ENCODE results near the gene LRPPRC.

Gene LRPPRC

DNA sequence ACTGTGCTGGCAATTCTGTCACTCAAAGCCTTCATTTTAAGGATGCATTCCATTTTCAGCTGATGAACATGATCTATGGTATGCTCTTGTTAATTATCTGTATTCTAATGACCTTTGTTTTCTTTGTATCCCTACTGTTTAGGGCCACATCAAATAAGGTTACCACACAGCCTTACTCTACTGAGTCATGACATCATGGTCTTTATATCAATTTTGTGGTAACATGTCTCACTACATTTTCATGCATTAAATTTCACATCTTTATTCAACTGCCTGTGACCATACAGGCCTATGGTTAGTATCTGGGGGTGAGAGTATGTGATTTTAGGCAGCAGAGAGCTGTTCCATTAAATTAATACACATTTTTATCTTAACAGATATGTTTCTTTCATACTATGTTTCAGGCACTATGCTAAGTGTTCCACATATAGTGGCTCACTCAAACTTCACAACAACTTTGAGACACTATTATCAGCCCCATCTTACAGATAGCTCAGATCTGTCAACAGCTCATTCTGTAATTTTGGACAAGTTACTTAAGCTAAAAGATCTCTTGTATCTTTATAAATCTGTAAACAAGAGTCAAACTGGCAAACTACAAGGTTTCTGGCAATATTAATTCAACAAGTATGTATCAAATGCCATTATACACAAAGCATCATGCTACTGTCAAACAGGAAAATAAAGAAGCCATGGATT, 18.0 kb downstream of the LRPPRC start:
- no peak overlapping the region for H3K4me3 ChIP-seq (replicated peaks; ENCODE audit: insufficient read depth, low read length)
- DNase-seq (ENCODE audit: low read depth in 1 of 2, low spot score in 1 of 2) = no peak
- H3K27me3 ChIP-seq (ENCODE audit: insufficient read depth, poor library complexity, severe bottlenecking) = no peaks in the 10 kb centered on the region
- TF ChIP-seq POLR2AphosphoS5 (IDR thresholded peaks at IDR 0.05; ENCODE audit: low read depth) = no peak
- no peak for TF ChIP-seq GABPA (IDR thresholded peaks at IDR 0.05; ENCODE audit: low read depth)
- TF ChIP-seq SPI1 (IDR thresholded peaks at IDR 0.05; ENCODE audit: borderline replicate concordance, low read depth) = no peak
- TF ChIP-seq, protein P1, sequence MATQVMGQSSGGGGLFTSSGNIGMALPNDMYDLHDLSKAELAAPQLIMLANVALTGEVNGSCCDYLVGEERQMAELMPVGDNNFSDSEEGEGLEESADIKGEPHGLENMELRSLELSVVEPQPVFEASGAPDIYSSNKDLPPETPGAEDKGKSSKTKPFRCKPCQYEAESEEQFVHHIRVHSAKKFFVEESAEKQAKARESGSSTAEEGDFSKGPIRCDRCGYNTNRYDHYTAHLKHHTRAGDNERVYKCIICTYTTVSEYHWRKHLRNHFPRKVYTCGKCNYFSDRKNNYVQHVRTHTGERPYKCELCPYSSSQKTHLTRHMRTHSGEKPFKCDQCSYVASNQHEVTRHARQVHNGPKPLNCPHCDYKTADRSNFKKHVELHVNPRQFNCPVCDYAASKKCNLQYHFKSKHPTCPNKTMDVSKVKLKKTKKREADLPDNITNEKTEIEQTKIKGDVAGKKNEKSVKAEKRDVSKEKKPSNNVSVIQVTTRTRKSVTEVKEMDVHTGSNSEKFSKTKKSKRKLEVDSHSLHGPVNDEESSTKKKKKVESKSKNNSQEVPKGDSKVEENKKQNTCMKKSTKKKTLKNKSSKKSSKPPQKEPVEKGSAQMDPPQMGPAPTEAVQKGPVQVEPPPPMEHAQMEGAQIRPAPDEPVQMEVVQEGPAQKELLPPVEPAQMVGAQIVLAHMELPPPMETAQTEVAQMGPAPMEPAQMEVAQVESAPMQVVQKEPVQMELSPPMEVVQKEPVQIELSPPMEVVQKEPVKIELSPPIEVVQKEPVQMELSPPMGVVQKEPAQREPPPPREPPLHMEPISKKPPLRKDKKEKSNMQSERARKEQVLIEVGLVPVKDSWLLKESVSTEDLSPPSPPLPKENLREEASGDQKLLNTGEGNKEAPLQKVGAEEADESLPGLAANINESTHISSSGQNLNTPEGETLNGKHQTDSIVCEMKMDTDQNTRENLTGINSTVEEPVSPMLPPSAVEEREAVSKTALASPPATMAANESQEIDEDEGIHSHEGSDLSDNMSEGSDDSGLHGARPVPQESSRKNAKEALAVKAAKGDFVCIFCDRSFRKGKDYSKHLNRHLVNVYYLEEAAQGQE (IDR thresholded peaks at IDR 0.05; ENCODE audit: insufficient replicate concordance, low read depth) = no peak
- no peak overlapping the region for H3K27ac ChIP-seq (replicated peaks)

DNA sequence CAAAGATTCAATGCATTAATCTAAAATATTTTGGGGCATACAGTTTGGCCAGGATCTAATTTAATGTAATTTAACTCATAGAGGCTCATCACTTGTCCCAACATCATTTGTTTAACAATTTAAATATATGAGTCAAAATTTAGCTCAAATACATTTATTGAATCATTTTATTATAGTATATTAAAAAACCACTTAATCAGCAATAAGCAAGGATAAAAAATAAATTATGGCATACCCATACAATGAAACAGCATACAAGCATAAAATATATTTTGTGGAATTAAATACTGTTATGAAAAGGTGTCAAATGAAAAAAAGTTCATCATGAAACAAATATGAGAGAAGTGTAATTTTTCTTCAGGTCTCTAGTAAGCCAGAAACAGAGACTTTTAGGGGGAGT, 34.9 kb downstream of the LRPPRC start:
- Histone ChIP-seq H3K4me3 (replicated peaks; ENCODE audit: insufficient read depth, low read length) (no peak overlapping the region), H3K27ac (replicated peaks) (no peak overlapping the region), H3K27me3 (ENCODE audit: insufficient read depth, poor library complexity, severe bottlenecking) (no peaks in the 10 kb centered on the region)
- no peak for DNase-seq (ENCODE audit: low read depth in 1 of 2, low spot score in 1 of 2)
- TF ChIP-seq POLR2AphosphoS5 (IDR thresholded peaks at IDR 0.05; ENCODE audit: low read depth) (no peak), GABPA (IDR thresholded peaks at IDR 0.05; ENCODE audit: low read depth) (no peak), SPI1 (IDR thresholded peaks at IDR 0.05; ENCODE audit: borderline replicate concordance, low read depth) (no peak)
- TF ChIP-seq, protein P1 (IDR thresholded peaks at IDR 0.05; ENCODE audit: insufficient replicate concordance, low read depth) = no peak
- TF ChIP-seq, protein P2, sequence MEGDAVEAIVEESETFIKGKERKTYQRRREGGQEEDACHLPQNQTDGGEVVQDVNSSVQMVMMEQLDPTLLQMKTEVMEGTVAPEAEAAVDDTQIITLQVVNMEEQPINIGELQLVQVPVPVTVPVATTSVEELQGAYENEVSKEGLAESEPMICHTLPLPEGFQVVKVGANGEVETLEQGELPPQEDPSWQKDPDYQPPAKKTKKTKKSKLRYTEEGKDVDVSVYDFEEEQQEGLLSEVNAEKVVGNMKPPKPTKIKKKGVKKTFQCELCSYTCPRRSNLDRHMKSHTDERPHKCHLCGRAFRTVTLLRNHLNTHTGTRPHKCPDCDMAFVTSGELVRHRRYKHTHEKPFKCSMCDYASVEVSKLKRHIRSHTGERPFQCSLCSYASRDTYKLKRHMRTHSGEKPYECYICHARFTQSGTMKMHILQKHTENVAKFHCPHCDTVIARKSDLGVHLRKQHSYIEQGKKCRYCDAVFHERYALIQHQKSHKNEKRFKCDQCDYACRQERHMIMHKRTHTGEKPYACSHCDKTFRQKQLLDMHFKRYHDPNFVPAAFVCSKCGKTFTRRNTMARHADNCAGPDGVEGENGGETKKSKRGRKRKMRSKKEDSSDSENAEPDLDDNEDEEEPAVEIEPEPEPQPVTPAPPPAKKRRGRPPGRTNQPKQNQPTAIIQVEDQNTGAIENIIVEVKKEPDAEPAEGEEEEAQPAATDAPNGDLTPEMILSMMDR (IDR thresholded peaks at IDR 0.05; ENCODE audit: insufficient read depth, low read length) = no peak

DNA sequence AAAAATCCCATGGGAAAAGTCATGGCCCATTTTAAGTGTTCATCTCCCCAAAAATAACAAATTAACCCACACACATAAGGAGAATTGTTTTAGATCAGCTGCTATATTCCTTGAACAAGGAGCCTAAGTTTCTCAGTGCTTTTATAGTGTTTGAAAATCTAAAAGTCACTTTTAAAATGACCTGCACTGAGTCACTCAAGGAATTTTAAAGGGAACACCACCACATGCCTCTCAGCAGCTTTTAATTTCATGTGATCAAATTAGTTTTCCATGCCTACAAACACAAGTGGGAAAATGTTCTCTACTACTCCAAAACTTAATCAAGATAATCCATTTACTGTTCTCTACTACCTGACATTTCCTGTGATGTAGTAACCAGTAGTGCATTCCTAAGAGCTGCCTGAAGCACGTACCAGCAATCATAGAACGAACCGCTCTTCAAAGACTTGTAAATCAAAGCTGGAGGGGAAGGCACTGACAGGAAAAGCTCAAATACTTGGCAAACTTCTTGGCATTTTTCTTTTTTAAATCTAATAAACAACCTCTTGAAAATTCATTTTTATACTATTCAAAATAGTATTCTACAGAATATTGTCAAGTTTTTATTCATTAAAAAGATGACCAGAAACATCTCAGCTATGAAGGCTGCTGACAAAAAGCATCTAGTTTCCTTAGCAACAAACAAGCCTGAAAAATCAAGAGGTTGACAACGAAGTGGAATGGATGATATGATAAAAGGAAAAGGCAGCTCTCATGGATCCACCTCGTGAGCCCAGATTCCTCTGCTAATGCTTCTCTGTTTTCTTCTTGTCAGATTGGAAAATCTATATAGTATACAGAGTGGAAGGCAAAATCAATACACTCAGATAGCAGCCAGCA, 37.2 kb downstream of the LRPPRC start:
- DNase-seq (ENCODE audit: low read depth in 1 of 2, low spot score in 1 of 2) = no peak
- TF ChIP-seq GABPA (IDR thresholded peaks at IDR 0.05; ENCODE audit: low read depth) = no peak
- no peak for TF ChIP-seq POLR2AphosphoS5 (IDR thresholded peaks at IDR 0.05; ENCODE audit: low read depth)
- no peak for TF ChIP-seq SPI1 (IDR thresholded peaks at IDR 0.05; ENCODE audit: borderline replicate concordance, low read depth)
- TF ChIP-seq, protein P1 (IDR thresholded peaks at IDR 0.05; ENCODE audit: insufficient replicate concordance, low read depth) = no peak
- TF ChIP-seq, protein P2 (IDR thresholded peaks at IDR 0.05; ENCODE audit: insufficient read depth, low read length) = no peak
- H3K4me3 ChIP-seq (replicated peaks; ENCODE audit: insufficient read depth, low read length) = no peak overlapping the region
- no peaks in the 10 kb centered on the region for H3K27me3 ChIP-seq (ENCODE audit: insufficient read depth, poor library complexity, severe bottlenecking)
- no peak overlapping the region for H3K27ac ChIP-seq (replicated peaks)
